ENCODE results near the gene CFAP57. TPM values are rescaled to one million over a fixed set of nuclear protein-coding genes. Genes with fewer than 3 reads are reported as not detected.

CFAP57 gene
- total and polyA plus RNA-seq, 2 of the 8 experiments (the other 6 are each of a cell fraction or from before 2014, with no cell fraction given) = 0.20 to 0.80 TPM

GRCh38 chr1:43288785-43289706 lies 116.9 kb downstream of the CFAP57 start (continued):
- TF ChIP-seq CHD7 (IDR thresholded peaks at IDR 0.05; ENCODE audit: insufficient replicate concordance, low read length) (no peak), CEBPB (IDR thresholded peaks at IDR 0.05; ENCODE audit: low read depth, low read length) (no peak), EZH2 (IDR thresholded peaks at IDR 0.05; ENCODE audit: low read depth, low read length, severe bottlenecking) (no peak), KDM4A (IDR thresholded peaks at IDR 0.05; ENCODE audit: low read depth, low read length, severe bottlenecking) (no peak), SP4 (IDR thresholded peaks at IDR 0.05; ENCODE audit: low read length) (no peak), CHD1 (IDR thresholded peaks at IDR 0.05; ENCODE audit: low read depth, low read length) (no peak), ATF2 (IDR thresholded peaks at IDR 0.05; ENCODE audit: low read length) (no peak), NANOG (IDR thresholded peaks at IDR 0.05; ENCODE audit: insufficient read depth, low read depth, low read length, poor library complexity, severe bottlenecking) (no peak)

All from H1 (cell line).